ENCODE results near the gene NID2.
A peak's percentile ranks its signal among the peaks of the same experiment; 100 is the strongest.

The NID2 gene

GRCh38 chr14:52079239-52079959 is 10.5 kb upstream of the NID2 start:
- DNase-seq = peak; percentile 75

- DNase-seq = no peak
These were observed 9.9 kb upstream of the NID2 start for GRCh38 chr14:52078721-52079120.

GRCh38 chr14:52078095-52078531 is 9.3 kb upstream of the NID2 start:
- DNase-seq = peak; percentile 42

GRCh38 chr14:52077256-52077979 is 8.6 kb upstream of the NID2 start:
- no peak for DNase-seq

GRCh38 chr14:52076334-52076733 is 7.5 kb upstream of the NID2 start:
- peak; percentile 37 for DNase-seq

GRCh38 chr14:52075371-52075770 is 6.5 kb upstream of the NID2 start:
- DNase-seq = no peak

GRCh38 chr14:52073251-52073650 is 4.4 kb upstream of the NID2 start:
- peak; percentile 61 for DNase-seq

GRCh38 chr14:52072266-52072780 is 3.5 kb upstream of the NID2 start:
- no peak for DNase-seq

- peak; percentile 69 for DNase-seq
These were observed 2.8 kb upstream of the NID2 start for GRCh38 chr14:52071675-52072074.

GRCh38 chr14:52070051-52070431 is 1.2 kb upstream of the NID2 start:
- no peak for DNase-seq

GRCh38 chr14:52069307-52070050 is 620 bp upstream of the NID2 start:
- peak; percentile 59 for DNase-seq

- no peak for DNase-seq
These were observed 815 bp downstream of the NID2 start for GRCh38 chr14:52067873-52068614.

GRCh38 chr14:52064174-52064573 is 4.7 kb downstream of the NID2 start:
- no peak for DNase-seq

GRCh38 chr14:52063052-52063462 is 5.8 kb downstream of the NID2 start:
- peak; percentile 63 for DNase-seq

GRCh38 chr14:52061890-52062289 is 7.0 kb downstream of the NID2 start:
- no peak for DNase-seq

GRCh38 chr14:52061390-52061789 is 7.5 kb downstream of the NID2 start:
- DNase-seq = no peak

GRCh38 chr14:52060080-52060479 is 8.8 kb downstream of the NID2 start:
- DNase-seq = no peak

- peak; percentile 44 for DNase-seq
These were observed 9.2 kb downstream of the NID2 start for GRCh38 chr14:52059649-52060048.

GRCh38 chr14:52058341-52058740 is 10.5 kb downstream of the NID2 start:
- no peak for DNase-seq

- DNase-seq = peak; percentile 53
These were observed 13.7 kb downstream of the NID2 start for GRCh38 chr14:52055167-52055566.

- no peak for DNase-seq
These were observed 14.2 kb downstream of the NID2 start for GRCh38 chr14:52054678-52055077.

- peak; percentile 74 for DNase-seq
These were observed 15.8 kb downstream of the NID2 start for GRCh38 chr14:52053044-52053443.
